Fibroblast of lung (primary cell): ENCODE data around the gene KERA. TPM values are rescaled to one million over a fixed set of nuclear protein-coding genes. Genes with fewer than 3 reads are reported as not detected.
A peak's percentile ranks its signal among the peaks of the same experiment; 100 is the strongest.

Experiments used
- DNase-seq, 2 donors: peaks; one replicate each; pipeline versions ENCODE4 v3.0.0 to v3.0.0-alpha.2; 2010; ENCODE audit warnings: low read depth in 2 of 2
- H2AFZ ChIP-seq: 2 replicates; pipeline ENCODE4 v1.5.1; 2012; ENCODE audit warnings: low read length, control low read depth, inconsistent platforms
- H3K27ac ChIP-seq: 2 replicates; pipeline ENCODE4 v1.5.1; 2011; ENCODE audit warnings: low read length, control low read depth; ENCODE audit not compliant: insufficient read depth
- H3K27me3 ChIP-seq: 2 replicates; pipeline ENCODE4 v1.5.1; 2011; ENCODE audit warnings: mild to moderate bottlenecking, low read length; ENCODE audit not compliant: control insufficient read depth, insufficient read depth
- H3K36me3 ChIP-seq: 2 replicates; pipeline ENCODE4 v1.5.1; 2011; ENCODE audit warnings: low read length; ENCODE audit not compliant: control insufficient read depth, insufficient read depth
- H3K4me1 ChIP-seq: 2 replicates; pipeline ENCODE4 v1.5.1; 2011; ENCODE audit warnings: low read length; ENCODE audit not compliant: control insufficient read depth, insufficient read depth; ENCODE audit errors: extremely low read depth
- H3K4me2 ChIP-seq: 2 replicates; pipeline ENCODE4 v1.5.1; 2011; ENCODE audit warnings: low read length, control low read depth; ENCODE audit not compliant: insufficient read depth; ENCODE audit errors: extremely low read depth
- H3K4me3 ChIP-seq, 4 experiments: fragments of 200-600 bp in 1 of 4; sonication (generic) in 1 of 4; replicated peaks in 1 of 4; 2 replicates each; pipeline ENCODE4 v1.5.1; 2011 to 2016; ENCODE audit warnings: low read length in 4 of 4, low read depth in 3 of 4, mild to moderate bottlenecking in 3 of 4, control low read depth in 2 of 4, inconsistent platforms in 1 of 4, mixed read lengths in 1 of 4; ENCODE audit not compliant: insufficient read depth in 1 of 4; ENCODE audit errors: control extremely low read depth in 1 of 4
- H3K79me2 ChIP-seq: 2 replicates; pipeline ENCODE4 v1.5.1; 2012; ENCODE audit warnings: mild to moderate bottlenecking, low read length, inconsistent platforms; ENCODE audit not compliant: control insufficient read depth, insufficient read depth
- H3K9ac ChIP-seq: 2 replicates; pipeline ENCODE4 v1.5.1; 2011; ENCODE audit warnings: mild to moderate bottlenecking, low read length, control low read depth; ENCODE audit not compliant: insufficient read depth
- H3K9me3 ChIP-seq: 2 replicates; pipeline ENCODE4 v1.5.1; 2012; ENCODE audit warnings: low read depth, low read length; ENCODE audit not compliant: control insufficient read depth, insufficient read depth
- H4K20me1 ChIP-seq: 2 replicates; pipeline ENCODE4 v1.5.1; 2011; ENCODE audit warnings: low read length; ENCODE audit not compliant: control insufficient read depth, insufficient read depth; ENCODE audit errors: extremely low read depth
- EZH2 ChIP-seq: IDR thresholded peaks from 2 replicates; pipeline ENCODE4 v1.5.1; 2012; ENCODE audit warnings: low read length, control low read depth, mild to moderate bottlenecking; ENCODE audit errors: missing control alignments
- polyA plus RNA-seq, 2 donors: library from polyadenylated mRNA; depleted of rRNA in 1 of 2; stranded (reverse) in 1 of 2; unstranded in 1 of 2; fragments of >200 nt; gene quantifications; 2 replicates each; pipeline ENCODE4 v1.2.1, GENCODE V29; 2011 to 2012; ENCODE audit warnings: missing spikeins in 1 of 2
- total RNA-seq: library from RNA; depleted of rRNA; stranded (reverse); fragments of >200 nt; gene quantifications from 2 replicates; pipeline ENCODE4 v1.2.1, GENCODE V29; 2014
- TF ChIP-seq, protein P1 (sequence below), 2 donors: IDR thresholded peaks in 1 of 2; conservative IDR thresholded peaks in 1 of 2; 1 replicate in 1 of 2; 2 replicates in 1 of 2; pipeline ENCODE4 v1.5.1; 2011 to 2012; ENCODE audit warnings: low read length in 2 of 2, control low read depth in 1 of 2, inconsistent platforms in 1 of 2, low read depth in 1 of 2, mild to moderate bottlenecking in 1 of 2

The KERA gene
- total and polyA plus RNA-seq, 2 donors (not counting 1 experiment from before 2014, with no cell fraction given): not detected

DNA sequence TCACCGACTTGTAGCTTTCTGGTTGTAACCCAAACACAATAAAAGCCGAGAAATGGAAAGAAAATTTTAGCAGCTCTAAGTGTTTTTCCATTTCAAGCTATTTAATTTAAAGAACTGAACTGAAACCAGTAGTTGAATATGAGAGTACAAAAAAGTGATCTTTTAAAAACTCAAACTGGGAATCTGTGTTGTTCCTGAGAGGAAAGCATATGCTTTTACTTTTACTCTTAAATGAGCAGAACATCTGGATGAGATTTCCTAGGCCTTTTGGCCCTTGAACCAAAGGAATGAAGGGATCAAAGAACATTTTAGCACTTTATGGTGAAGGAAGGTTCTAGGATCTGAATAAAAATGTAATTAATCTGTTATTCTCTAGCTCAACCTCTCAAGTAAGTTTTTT lies 1.3 kb downstream of the KERA start:
- H3K4me3 ChIP-seq: no peak overlapping the region
- H2AFZ ChIP-seq: no peak overlapping the region
- H3K27ac ChIP-seq: no peak overlapping the region
- H3K79me2 ChIP-seq: no peaks in the 10 kb centered on the region
- no peaks in the 10 kb centered on the region for H4K20me1 ChIP-seq
- no peak overlapping the region for H3K9ac ChIP-seq
- no peaks in the 10 kb centered on the region for H3K27me3 ChIP-seq
- H3K4me1 ChIP-seq: no peaks in the 10 kb centered on the region
- TF ChIP-seq, protein P1, sequence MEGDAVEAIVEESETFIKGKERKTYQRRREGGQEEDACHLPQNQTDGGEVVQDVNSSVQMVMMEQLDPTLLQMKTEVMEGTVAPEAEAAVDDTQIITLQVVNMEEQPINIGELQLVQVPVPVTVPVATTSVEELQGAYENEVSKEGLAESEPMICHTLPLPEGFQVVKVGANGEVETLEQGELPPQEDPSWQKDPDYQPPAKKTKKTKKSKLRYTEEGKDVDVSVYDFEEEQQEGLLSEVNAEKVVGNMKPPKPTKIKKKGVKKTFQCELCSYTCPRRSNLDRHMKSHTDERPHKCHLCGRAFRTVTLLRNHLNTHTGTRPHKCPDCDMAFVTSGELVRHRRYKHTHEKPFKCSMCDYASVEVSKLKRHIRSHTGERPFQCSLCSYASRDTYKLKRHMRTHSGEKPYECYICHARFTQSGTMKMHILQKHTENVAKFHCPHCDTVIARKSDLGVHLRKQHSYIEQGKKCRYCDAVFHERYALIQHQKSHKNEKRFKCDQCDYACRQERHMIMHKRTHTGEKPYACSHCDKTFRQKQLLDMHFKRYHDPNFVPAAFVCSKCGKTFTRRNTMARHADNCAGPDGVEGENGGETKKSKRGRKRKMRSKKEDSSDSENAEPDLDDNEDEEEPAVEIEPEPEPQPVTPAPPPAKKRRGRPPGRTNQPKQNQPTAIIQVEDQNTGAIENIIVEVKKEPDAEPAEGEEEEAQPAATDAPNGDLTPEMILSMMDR (conservative IDR thresholded peaks at IDR 0.05 in 1 of 2, IDR thresholded peaks at IDR 0.05 in 1 of 2; ENCODE audit: low read depth in 1 of 2, low read length in 2 of 2): no peak
- TF ChIP-seq EZH2: no peak
- H3K36me3 ChIP-seq: no peaks in the 10 kb centered on the region
- no peak for DNase-seq
- no peaks in the 10 kb centered on the region for H3K9me3 ChIP-seq
- H3K4me2 ChIP-seq: no peak overlapping the region

DNA sequence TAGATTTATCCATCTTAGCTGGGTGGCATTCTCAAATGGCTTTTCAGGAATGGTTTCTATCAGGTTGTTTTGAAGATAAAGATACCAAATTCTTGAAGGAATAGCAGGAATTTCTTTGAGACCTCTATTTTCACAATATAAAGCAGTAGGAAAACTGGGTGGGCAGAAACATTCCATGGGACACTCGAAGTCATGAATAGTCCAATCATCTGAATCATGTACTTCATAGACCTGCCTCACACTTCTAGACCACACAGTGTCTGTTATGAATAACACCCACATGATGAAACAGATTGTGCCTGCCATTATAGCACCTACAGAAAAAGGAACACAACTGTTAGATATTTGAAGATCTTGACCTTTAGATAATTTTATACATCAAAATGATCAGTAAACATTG lies 1.8 kb downstream of the KERA start:
- Histone ChIP-seq H3K9ac (no peak overlapping the region), H3K4me3 (no peak overlapping the region), H2AFZ (no peak overlapping the region), H3K9me3 (no peaks in the 10 kb centered on the region), H3K79me2 (no peaks in the 10 kb centered on the region), H3K4me2 (no peak overlapping the region), H3K4me1 (no peaks in the 10 kb centered on the region), H4K20me1 (no peaks in the 10 kb centered on the region), H3K36me3 (no peaks in the 10 kb centered on the region), H3K27me3 (no peaks in the 10 kb centered on the region), H3K27ac (no peak overlapping the region)
- TF ChIP-seq EZH2: no peak
- TF ChIP-seq, protein P1 (conservative IDR thresholded peaks at IDR 0.05 in 1 of 2, IDR thresholded peaks at IDR 0.05 in 1 of 2; ENCODE audit: low read depth in 1 of 2, low read length in 2 of 2): no peak
- peak in 1 of 2 donors; percentile 38 for DNase-seq

DNA sequence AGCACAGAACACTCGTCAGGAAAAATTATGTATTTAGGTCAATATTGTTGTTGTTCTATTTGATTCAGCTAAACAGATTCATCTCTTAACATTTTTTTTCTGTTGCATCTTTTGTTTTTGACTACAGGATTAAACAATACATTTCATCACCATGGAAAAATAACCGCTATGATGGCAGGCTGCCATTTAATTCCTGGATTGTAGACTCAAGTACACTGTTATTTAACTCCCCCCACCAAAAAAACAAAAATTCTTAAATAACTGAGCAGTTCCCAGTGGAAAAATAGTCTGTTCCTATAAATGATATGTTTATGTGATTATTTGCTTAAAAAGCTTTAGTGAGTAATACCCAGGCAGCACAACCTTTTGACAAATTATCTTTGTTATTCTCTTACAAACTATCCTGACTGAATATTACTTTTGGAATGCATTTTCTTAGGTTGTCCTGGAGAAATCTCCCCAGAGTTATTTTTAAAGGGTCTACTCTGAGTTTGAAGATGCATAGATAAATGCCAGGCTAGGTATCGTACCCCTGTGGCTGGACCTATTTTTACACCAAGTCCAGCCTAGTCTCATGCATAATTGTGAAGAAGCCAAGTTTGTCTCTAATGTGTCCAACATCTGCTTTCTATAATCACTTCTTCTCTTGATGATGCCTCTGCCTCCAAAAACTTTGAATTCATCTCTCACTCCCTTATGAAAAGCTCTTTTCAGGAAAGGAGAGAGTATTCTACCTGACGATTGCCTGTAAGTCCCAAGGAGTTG lies 3.7 kb downstream of the KERA start:
- H3K4me2 ChIP-seq: no peak overlapping the region

More for the DNA sequence above, 3.7 kb downstream of the KERA start:
- no peak for TF ChIP-seq EZH2
- TF ChIP-seq, protein P1 (conservative IDR thresholded peaks at IDR 0.05 in 1 of 2, IDR thresholded peaks at IDR 0.05 in 1 of 2; ENCODE audit: low read depth in 1 of 2, low read length in 2 of 2): no peak
- Histone ChIP-seq H2AFZ (no peak overlapping the region), H3K4me1 (no peaks in the 10 kb centered on the region), H3K36me3 (no peaks in the 10 kb centered on the region), H3K27ac (no peak overlapping the region), H3K9me3 (no peaks in the 10 kb centered on the region), H3K4me3 (no peak overlapping the region), H3K79me2 (no peaks in the 10 kb centered on the region), H3K27me3 (no peaks in the 10 kb centered on the region), H3K9ac (no peak overlapping the region), H4K20me1 (no peaks in the 10 kb centered on the region)
- DNase-seq: peak; percentile 83 to 91
